ENCODE data around the gene PIWIL4.

The PIWIL4 gene

DNA sequence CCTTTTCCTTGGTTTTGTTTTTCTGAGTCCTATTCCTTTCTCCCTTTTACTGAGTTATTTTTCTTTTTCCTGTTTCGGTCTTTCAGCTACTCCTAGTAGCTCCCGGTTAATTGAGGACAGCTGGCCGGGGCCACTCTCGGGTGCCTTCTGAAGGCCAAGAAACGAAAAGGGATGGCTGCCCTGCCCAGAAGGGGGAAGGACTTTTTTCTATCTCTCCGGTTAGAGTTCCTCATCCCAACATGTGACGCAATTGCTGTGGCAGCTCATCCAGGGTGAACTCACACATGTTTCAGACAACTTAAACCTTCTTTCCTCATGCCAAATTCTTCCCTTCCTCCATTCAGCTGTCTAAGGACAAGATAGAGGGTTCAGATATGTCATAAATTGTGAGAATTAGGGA is 83.6 kb downstream of the PIWIL4 start:
- no peaks in the 10 kb centered on the region for H3K27me3 ChIP-seq (ENCODE audit: insufficient read depth, low read length, poor library complexity)
- H3K9ac ChIP-seq (ENCODE audit: low read depth, low read length): no peak overlapping the region

GRCh38 chr11:94652735-94653284 is 85.6 kb downstream of the PIWIL4 start:
- no peaks in the 10 kb centered on the region for H3K36me3 ChIP-seq (ENCODE audit: insufficient read depth, low read length)
- DNase-seq (no peak), ATAC-seq (ENCODE audit: insufficient read depth, low read depth) (no peak)
- H4K20me1 ChIP-seq (ENCODE audit: insufficient read depth, low read length): no peaks in the 10 kb centered on the region
- H3K9ac ChIP-seq (ENCODE audit: low read depth, low read length): no peak overlapping the region
- no peak overlapping the region for H3K4me3 ChIP-seq (ENCODE audit: low read depth in 1 of 2, low read length in 2 of 2)
- H3K27ac ChIP-seq (ENCODE audit: low read length): no peak overlapping the region
- H3K4me1 ChIP-seq (ENCODE audit: insufficient read depth, low read length): no peaks in the 10 kb centered on the region
- H3K9me3 ChIP-seq (ENCODE audit: insufficient read depth, low read length, severe bottlenecking): no peaks in the 10 kb centered on the region
- H3K4me2 ChIP-seq (ENCODE audit: insufficient read depth, low read length): no peak overlapping the region
- no peaks in the 10 kb centered on the region for H3K27me3 ChIP-seq (ENCODE audit: insufficient read depth, low read length, poor library complexity)
- no peaks in the 10 kb centered on the region for H3K79me2 ChIP-seq (ENCODE audit: insufficient read depth, low read length)
- no peak overlapping the region for H2AFZ ChIP-seq (ENCODE audit: low read depth, low read length)
- TF ChIP-seq EZH2 (IDR thresholded peaks at IDR 0.05; ENCODE audit: borderline replicate concordance, low read depth, low read length, severe bottlenecking): no peak
- TF ChIP-seq CTCF (IDR thresholded peaks at IDR 0.05; ENCODE audit: borderline replicate concordance, extremely low read depth, low read length, poor library complexity, severe bottlenecking): no peak

More for the DNA sequence above, 83.6 kb downstream of the PIWIL4 start:
- Histone ChIP-seq H3K4me1 (ENCODE audit: insufficient read depth, low read length) (no peaks in the 10 kb centered on the region), H3K79me2 (ENCODE audit: insufficient read depth, low read length) (no peaks in the 10 kb centered on the region), H2AFZ (ENCODE audit: low read depth, low read length) (no peak overlapping the region), H3K9me3 (ENCODE audit: insufficient read depth, low read length, severe bottlenecking) (no peaks in the 10 kb centered on the region), H3K4me2 (ENCODE audit: insufficient read depth, low read length) (no peak overlapping the region), H3K27ac (ENCODE audit: low read length) (no peak overlapping the region), H3K36me3 (ENCODE audit: insufficient read depth, low read length) (no peaks in the 10 kb centered on the region), H4K20me1 (ENCODE audit: insufficient read depth, low read length) (no peaks in the 10 kb centered on the region), H3K4me3 (ENCODE audit: low read depth in 1 of 2, low read length in 2 of 2) (no peak overlapping the region)
- TF ChIP-seq CTCF (IDR thresholded peaks at IDR 0.05; ENCODE audit: borderline replicate concordance, extremely low read depth, low read length, poor library complexity, severe bottlenecking) (no peak), EZH2 (IDR thresholded peaks at IDR 0.05; ENCODE audit: borderline replicate concordance, low read depth, low read length, severe bottlenecking) (no peak)
- ATAC-seq (ENCODE audit: insufficient read depth, low read depth) (no peak), DNase-seq (no peak)

DNA sequence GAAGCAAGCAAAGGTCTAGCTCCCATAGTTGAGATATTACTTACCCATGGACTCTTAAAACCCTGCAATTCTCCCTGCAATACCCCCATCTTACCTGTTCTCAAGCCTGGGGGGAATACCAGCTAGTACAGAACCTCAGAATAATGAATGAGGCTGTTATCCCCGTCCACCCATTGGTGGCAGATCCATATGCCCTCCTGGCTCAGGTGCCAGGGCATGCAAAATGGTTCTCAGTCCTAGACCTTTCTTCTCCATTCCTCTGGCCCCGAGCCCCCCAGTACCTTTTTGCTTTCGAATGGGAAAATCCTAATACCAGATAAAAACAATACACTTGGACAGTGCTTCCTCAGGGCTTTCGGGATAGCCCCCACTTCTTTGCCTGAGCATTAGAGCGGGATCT is 86.4 kb downstream of the PIWIL4 start:
- Histone ChIP-seq H3K36me3 (ENCODE audit: insufficient read depth, low read length) (no peaks in the 10 kb centered on the region), H3K79me2 (ENCODE audit: insufficient read depth, low read length) (no peaks in the 10 kb centered on the region), H2AFZ (ENCODE audit: low read depth, low read length) (no peak overlapping the region), H3K4me2 (ENCODE audit: insufficient read depth, low read length) (no peak overlapping the region), H3K9me3 (ENCODE audit: insufficient read depth, low read length, severe bottlenecking) (no peaks in the 10 kb centered on the region), H3K27ac (ENCODE audit: low read length) (no peak overlapping the region), H3K4me1 (ENCODE audit: insufficient read depth, low read length) (no peaks in the 10 kb centered on the region), H3K27me3 (ENCODE audit: insufficient read depth, low read length, poor library complexity) (no peaks in the 10 kb centered on the region), H3K4me3 (ENCODE audit: low read depth in 1 of 2, low read length in 2 of 2) (no peak overlapping the region), H3K9ac (ENCODE audit: low read depth, low read length) (no peak overlapping the region), H4K20me1 (ENCODE audit: insufficient read depth, low read length) (no peaks in the 10 kb centered on the region)
- TF ChIP-seq CTCF (IDR thresholded peaks at IDR 0.05; ENCODE audit: borderline replicate concordance, extremely low read depth, low read length, poor library complexity, severe bottlenecking) (no peak), EZH2 (IDR thresholded peaks at IDR 0.05; ENCODE audit: borderline replicate concordance, low read depth, low read length, severe bottlenecking) (no peak)
- ATAC-seq (ENCODE audit: insufficient read depth, low read depth) (no peak), DNase-seq (no peak)

DNA sequence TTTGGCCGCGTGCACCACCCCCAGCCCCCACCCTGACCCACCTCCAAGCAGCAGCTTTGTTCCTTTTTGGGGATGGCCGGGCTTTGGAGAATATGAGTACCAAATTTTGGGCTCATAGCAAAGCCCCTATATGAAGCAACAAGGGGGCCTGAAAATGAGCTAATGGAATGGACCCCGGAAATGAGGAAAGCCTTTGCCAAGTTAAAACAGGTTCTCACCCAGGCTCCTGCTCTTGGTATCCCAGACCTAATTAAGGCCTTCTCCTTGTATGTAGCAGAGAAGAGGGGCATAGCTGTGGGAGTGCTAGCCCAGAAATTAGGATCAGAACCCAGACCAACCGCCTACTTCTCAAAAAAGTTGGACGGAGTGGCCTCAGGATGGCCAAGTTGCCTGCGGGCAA is 87.0 kb downstream of the PIWIL4 start:
- Histone ChIP-seq H2AFZ (ENCODE audit: low read depth, low read length) (no peak overlapping the region), H3K79me2 (ENCODE audit: insufficient read depth, low read length) (no peaks in the 10 kb centered on the region), H3K4me3 (ENCODE audit: low read depth in 1 of 2, low read length in 2 of 2) (no peak overlapping the region), H3K27ac (ENCODE audit: low read length) (no peak overlapping the region), H3K9me3 (ENCODE audit: insufficient read depth, low read length, severe bottlenecking) (no peaks in the 10 kb centered on the region), H4K20me1 (ENCODE audit: insufficient read depth, low read length) (no peaks in the 10 kb centered on the region), H3K9ac (ENCODE audit: low read depth, low read length) (no peak overlapping the region), H3K27me3 (ENCODE audit: insufficient read depth, low read length, poor library complexity) (no peaks in the 10 kb centered on the region), H3K36me3 (ENCODE audit: insufficient read depth, low read length) (no peaks in the 10 kb centered on the region), H3K4me1 (ENCODE audit: insufficient read depth, low read length) (no peaks in the 10 kb centered on the region), H3K4me2 (ENCODE audit: insufficient read depth, low read length) (no peak overlapping the region)
- TF ChIP-seq CTCF (IDR thresholded peaks at IDR 0.05; ENCODE audit: borderline replicate concordance, extremely low read depth, low read length, poor library complexity, severe bottlenecking) (no peak), EZH2 (IDR thresholded peaks at IDR 0.05; ENCODE audit: borderline replicate concordance, low read depth, low read length, severe bottlenecking) (no peak)
- no peak for ATAC-seq (ENCODE audit: insufficient read depth, low read depth)
- DNase-seq: no peak
